ENCODE data around the gene CDS2.

CDS2 gene

DNA sequence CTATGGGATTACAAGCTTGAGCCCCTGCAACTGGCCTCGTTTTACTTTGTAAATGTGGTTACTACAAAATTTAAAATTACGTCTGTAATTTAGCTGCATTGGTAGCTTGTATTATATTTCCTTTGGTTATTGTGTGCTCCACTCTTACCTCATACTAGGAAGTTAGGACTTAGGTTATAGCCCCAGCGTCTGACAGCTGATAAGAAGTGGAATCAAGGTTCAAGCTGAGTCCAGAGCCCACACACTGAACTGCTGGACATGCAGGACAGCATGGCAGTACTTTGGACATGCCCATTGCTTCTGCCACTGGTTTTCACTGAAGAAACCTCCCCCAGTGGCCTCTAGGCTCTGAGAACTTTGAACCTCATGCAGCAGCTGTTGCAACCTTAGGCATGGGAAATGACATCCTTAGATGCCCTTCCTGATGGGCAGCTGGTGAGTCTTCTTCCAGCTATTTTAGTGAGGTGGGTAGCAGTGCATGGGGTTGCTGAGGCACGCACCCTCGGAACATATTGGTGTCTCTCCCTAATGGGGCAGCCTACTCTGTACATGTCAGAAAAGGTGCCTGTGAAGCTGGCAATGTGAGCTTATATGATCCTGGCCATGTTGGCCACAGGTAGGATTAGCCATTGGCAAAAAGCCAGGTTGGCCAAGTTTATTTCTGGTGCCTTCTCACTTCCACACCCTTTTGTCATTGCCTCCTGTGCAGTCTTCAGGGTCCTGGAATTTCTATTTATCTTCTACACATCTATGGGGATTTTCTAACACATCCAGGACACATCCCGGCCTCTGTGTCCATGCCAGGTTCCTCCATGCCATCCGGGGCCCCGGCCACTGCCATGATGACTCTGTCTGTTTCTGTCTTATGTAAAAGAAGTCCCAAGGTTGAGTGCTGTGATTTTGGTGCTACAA is 85.3 kb downstream of the CDS2 start:
- DNase-seq (ENCODE audit: low read depth in 1 of 2, low spot score in 1 of 2), result no peak

- no peak for DNase-seq (ENCODE audit: low read depth in 1 of 2, low spot score in 1 of 2)
Observed at GRCh38 chr20:5212907-5213487, 86.2 kb downstream of the CDS2 start.

GRCh38 chr20:5214826-5215225 is 88.0 kb downstream of the CDS2 start:
- DNase-seq (ENCODE audit: low read depth in 1 of 2, low spot score in 1 of 2), result no peak

- no peak for DNase-seq (ENCODE audit: low read depth in 1 of 2, low spot score in 1 of 2)
Observed at GRCh38 chr20:5215672-5216304, 89.0 kb downstream of the CDS2 start.

GRCh38 chr20:5216663-5217062 is 89.9 kb downstream of the CDS2 start:
- no peak for DNase-seq (ENCODE audit: low read depth in 1 of 2, low spot score in 1 of 2)

- DNase-seq (ENCODE audit: low read depth in 1 of 2, low spot score in 1 of 2), result no peak
Observed at GRCh38 chr20:5217616-5218015, 90.8 kb downstream of the CDS2 start.

GRCh38 chr20:5220321-5221060 is 93.7 kb downstream of the CDS2 start:
- DNase-seq (ENCODE audit: low read depth in 1 of 2, low spot score in 1 of 2), result no peak

DNA sequence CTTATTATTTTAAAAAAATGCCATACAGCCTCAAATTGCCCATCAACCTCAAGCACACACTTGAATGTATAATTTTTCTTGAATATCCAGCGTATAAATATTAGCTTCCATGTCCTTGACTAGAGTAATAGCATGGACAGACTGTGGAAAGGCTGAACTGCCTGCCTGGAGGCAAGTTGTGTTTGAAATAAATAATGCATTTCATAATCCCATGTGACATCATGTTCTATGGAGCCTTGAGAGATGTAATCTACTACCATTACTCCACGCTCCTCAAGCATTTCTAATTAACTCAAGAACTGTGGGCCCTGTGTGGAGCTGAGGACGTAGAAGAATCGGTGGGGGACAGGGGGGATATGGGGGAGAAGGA is 94.2 kb downstream of the CDS2 start:
- no peak for DNase-seq (ENCODE audit: low read depth in 1 of 2, low spot score in 1 of 2)

DNA sequence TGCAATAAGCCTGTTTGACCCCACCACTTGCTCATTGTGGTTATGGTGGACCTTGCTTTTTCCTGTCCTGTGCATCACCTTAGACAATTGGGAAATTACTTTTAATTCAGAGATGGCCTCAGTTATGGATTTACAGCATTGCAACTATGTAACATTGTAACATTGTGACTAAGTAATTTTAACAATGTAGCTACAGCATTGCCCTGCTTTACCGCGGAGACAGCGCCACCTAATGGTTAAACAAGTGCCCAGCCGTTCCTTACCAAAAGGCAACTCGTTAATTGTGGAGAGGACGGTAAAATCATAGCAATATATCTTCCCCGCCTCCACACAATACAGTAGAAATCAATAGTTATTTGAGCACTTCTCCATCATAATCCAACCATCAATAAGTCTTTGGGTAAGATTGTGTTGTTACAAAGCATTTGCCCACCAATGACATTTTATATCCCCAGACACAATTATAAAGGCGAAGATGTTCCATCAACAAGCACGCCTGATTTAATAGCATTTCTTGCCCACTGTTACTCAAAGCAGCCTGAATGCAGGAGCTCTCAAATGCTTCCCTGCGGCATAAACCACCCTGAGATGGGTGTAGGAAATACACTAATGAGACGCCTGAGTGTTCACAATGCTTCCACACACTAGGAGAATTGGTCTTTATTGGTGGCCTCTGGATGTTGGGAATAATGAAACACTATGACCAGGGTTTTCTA is 96.3 kb downstream of the CDS2 start:
- DNase-seq (ENCODE audit: low read depth in 1 of 2, low spot score in 1 of 2), result peak in 1 of 2 donors; percentile 43

GRCh38 chr20:5230544-5230943 is 103.7 kb downstream of the CDS2 start:
- no peak for DNase-seq (ENCODE audit: low read depth in 1 of 2, low spot score in 1 of 2)

DNA sequence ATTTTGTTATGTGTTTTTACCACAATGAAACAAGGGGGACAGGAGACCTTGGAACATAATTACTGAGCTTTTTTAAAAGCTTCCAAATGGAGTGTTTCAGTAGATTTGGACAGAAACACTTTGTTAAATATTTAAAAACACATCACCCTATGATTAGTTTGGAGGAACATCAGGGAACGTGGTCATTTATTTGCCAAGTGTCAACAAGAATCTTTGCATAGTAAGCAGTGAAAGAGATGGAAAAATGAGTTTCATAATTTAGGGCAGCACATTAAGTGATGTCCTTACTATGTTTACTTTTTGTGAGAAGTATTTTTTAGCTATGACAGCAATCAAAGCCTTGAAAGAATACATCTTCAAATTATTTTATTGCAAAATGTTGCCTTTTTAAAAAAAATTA is 107.3 kb downstream of the CDS2 start:
- DNase-seq (ENCODE audit: low read depth in 1 of 2, low spot score in 1 of 2), result no peak

DNA sequence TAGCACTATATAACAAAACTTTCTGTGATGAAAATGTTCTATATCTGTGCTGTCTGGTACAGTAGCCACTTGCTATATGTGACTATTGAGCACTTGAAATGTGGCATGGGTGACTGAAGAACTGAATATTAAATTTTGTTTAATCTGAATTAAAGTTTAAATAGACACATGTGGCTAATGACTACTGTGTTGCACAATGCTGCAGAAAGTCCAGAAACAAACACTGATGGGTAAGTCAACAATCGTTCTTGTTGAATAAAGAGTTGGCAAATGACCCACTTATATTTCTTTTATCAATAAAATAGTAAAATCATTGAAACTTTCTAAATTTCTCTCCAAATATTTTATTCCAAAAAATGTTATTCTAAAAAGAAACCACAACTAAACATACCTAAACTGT is 108.2 kb downstream of the CDS2 start:
- DNase-seq (ENCODE audit: low read depth in 1 of 2, low spot score in 1 of 2), result no peak
